ENCODE data around the gene TSHB.

The TSHB gene

GRCh38 chr1:115062542-115063004, 32.9 kb downstream of the TSHB start:
- no peak for DNase-seq

- DNase-seq: no peak
Observed at GRCh38 chr1:115063228-115063901, 33.7 kb downstream of the TSHB start.

GRCh38 chr1:115064461-115064860, 34.8 kb downstream of the TSHB start:
- no peak for DNase-seq

- no peak for DNase-seq
Observed at GRCh38 chr1:115065021-115065420, 35.4 kb downstream of the TSHB start.

- no peak for DNase-seq
Observed at GRCh38 chr1:115067161-115067859, 37.7 kb downstream of the TSHB start.

GRCh38 chr1:115068826-115069585, 39.4 kb downstream of the TSHB start:
- DNase-seq: no peak

GRCh38 chr1:115069659-115070308, 40.2 kb downstream of the TSHB start:
- no peak for DNase-seq

GRCh38 chr1:115071012-115071664, 41.5 kb downstream of the TSHB start:
- DNase-seq: no peak

GRCh38 chr1:115073298-115074087, 43.9 kb downstream of the TSHB start:
- no peak for DNase-seq

- no peak for DNase-seq
Observed at GRCh38 chr1:115074839-115075534, 45.4 kb downstream of the TSHB start.

- no peak for DNase-seq
Observed at GRCh38 chr1:115076384-115076915, 46.8 kb downstream of the TSHB start.

GRCh38 chr1:115077286-115077983, 47.8 kb downstream of the TSHB start:
- no peak for DNase-seq

GRCh38 chr1:115077984-115078330, 48.3 kb downstream of the TSHB start:
- DNase-seq: no peak

- no peak for DNase-seq
Observed at GRCh38 chr1:115078708-115079107, 49.1 kb downstream of the TSHB start.

GRCh38 chr1:115082949-115083348, 53.3 kb downstream of the TSHB start:
- DNase-seq: no peak

Data from NCI-H524 treated with DMSO at 0.1 percent for 48 hours (cell line).